VCaP (cell line): Measurements from ENCODE around the gene PGBD5.

Experiments used
- H3K27ac ChIP-seq: fragments of 450-650 bp; 2 replicates; pipeline ENCODE4 v1.5.1; 2017
- CTCF ChIP-seq: fragments of 450-650 bp; conservative IDR thresholded peaks from 2 replicates; pipeline ENCODE4 v1.5.1; 2017; ENCODE audit warnings: mild to moderate bottlenecking, moderate library complexity

Gene PGBD5

DNA sequence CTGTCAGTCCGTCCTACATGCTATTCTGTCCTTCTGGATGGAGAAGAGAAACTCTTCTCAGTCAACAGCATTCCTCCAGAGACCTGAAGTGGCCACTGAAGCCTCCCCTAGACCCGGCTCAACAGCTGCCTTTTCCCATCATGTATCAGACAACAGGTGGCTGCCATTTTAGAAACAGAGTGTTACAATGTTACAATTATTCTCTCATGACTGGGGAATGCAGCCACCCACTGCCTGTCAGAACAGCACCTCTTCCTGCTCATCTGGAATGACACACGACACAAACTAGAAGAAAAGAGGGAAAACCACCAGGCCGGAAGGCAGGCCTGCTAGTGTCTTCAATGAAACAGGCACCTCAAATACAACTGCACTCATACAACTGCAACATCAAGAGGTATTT, 105.3 kb downstream of the PGBD5 start:
- no peak overlapping the region for H3K27ac ChIP-seq
- TF ChIP-seq CTCF, result no peak

- H3K27ac ChIP-seq, result no peak overlapping the region
- TF ChIP-seq CTCF, result no peak
Observed at GRCh38 chr1:230319014-230319747, 107.0 kb downstream of the PGBD5 start.

DNA sequence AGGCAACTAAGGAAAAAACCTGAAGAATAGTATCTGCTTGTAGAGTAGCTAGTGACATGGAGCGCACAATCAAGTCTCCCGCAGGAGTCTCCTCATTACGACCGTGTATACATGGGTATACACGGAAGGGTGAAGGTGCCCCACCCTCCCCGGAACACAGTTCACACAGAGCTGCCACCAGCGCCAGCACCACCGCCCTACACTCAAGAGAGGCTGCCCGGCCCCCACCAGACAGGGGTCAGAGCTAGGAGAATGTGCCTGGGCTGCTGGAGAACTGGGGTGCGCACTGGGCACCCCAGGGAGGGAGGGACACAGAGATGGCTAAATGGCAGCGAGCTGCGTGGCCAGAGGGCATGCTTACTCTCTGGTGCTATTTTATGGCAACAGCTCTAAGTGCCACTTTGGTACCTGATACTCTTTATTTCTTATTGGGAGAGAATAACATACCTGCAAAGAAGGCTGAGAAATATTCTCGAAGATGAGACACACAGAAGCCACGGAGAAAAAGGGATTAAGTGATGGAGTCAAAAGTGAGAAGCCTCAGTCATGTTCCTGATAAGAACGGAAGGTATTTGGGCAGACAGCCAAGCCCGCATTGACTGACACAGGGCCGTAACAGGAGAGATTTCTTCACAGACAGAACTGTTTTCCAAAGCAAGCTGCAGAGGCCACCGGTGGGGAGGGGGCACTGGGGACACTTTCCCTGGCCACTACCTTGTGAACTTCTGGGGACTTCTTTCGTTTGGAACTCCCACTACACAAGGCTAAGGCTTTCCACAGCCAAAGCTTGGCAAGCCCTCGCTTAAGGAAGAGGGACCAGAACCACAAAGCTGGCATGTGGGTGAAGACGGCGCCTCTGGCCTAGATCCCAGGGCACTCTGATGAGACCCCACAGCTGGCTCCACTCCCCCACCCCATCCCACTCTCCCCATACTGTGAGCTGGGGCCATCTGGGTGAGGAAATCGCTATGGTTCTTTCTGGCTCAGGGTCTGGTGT, 108.0 kb downstream of the PGBD5 start:
- no peak for TF ChIP-seq CTCF
- no peak overlapping the region for H3K27ac ChIP-seq

DNA sequence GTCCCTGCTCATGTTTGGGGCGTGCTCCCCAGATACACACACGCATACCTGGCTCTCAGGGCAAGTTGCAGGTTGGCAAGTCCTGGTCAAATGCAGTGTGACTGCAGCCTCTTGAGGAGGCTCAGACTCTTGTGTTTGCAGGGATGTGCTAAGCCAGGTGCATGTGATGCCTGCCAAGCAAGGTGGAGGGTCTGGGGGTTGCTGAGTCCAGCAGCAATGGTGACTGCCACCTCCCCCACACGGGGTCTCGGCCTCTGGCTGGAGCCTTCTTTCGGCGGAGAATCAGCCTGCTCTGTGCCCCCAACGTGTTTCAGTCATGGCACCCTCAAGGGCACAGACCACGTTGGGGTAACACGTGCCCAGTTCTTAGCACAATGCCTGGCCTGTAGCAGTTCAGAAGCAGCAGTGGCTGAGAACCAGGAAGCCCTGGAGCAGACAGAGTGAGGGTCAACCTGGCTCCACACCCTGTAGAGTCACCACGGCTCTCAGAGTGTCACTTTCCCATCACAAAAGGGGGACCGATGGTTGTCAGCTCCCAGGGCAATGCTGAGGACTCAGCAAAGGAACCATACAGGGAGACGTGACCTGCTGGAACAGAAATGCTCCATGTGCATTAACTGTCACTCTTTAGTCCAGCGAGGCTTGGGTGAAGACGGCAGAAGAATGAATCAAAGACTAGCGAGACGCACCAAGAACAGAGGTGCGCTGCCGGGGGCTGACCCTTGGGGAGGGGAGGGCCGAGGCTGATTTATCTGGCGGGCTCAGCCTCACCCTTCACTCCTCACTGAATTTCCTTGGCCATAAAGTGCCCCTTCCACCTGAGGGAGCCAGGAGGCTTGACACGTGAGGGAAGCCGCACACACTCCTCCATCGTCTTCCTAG, 109.0 kb downstream of the PGBD5 start:
- TF ChIP-seq CTCF, result no peak
- no peak overlapping the region for H3K27ac ChIP-seq

DNA sequence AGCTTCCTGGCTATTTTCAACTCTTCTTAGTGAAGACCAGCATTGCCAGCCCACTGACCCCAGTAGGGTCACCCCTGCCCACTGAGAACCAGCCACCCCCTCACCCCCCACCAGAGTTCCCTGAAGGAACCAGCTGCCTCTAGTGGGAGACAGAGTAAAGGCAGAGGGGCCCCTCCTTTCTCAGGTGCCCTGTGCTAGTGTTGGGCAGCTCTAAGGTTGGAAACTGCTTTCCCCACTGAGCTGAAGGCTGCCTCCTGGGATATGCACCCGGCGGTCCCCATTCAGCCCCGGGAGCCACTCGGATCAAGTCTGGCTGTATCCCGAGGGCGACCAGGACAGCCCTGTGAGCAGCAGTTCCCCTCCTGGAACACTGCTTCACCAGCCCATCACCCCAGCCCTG, 111.0 kb downstream of the PGBD5 start:
- no peak overlapping the region for H3K27ac ChIP-seq
- no peak for TF ChIP-seq CTCF

DNA sequence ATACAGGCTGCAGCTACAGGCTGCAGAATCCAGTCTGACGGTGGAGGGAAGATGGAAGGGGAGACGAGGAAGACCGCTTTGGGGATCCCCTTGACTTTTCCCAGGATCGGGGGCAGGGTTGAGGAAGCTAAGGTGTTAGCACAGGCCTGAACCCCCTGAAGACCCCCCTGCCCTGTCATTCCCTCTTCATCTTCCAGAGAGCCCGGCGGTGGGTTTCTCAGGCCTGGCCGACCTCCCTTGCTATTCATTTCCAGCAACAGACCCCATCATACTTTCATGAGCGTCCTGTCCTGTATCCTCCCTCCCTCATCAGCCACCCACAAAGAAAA, 112.0 kb downstream of the PGBD5 start:
- TF ChIP-seq CTCF, result no peak

More for the DNA sequence above, 112.0 kb downstream of the PGBD5 start:
- H3K27ac ChIP-seq, result no peak overlapping the region
